HepG2 (cell line): ENCODE data around the gene ADAMTS12. TPM values are rescaled to one million over a fixed set of nuclear protein-coding genes. Genes with fewer than 3 reads are reported as not detected.

Experiments used
- ATAC-seq: fragments of 200-7000 bp; cut with Tn5 transposase; 3 replicates; pipeline ENCODE4 v1.9.1; 2020; ENCODE audit warnings: mild to moderate bottlenecking, moderate library complexity
- BruUV-seq: library from RNA; stranded (reverse); fragments of 400-500 nt; replicated peaks from 2 replicates; lab custom pipeline; 2021; lab: Mats Ljungman, UMichigan
- CTCF ChIA-PET: fragments of 300-600 bp; formaldehyde crosslinking; extraction: SDS; loops from one replicate; lab custom pipeline; 2021; ENCODE audit warnings: low total read pairs, inconsistent platforms, low intra/inter-chr PET ratio; lab: Yijun Ruan, JAX
- POLR2A ChIA-PET: fragments of 350-600 bp; sonication (Branson Sonifier 250); formaldehyde crosslinking; loops from one replicate; lab custom pipeline; 2020; ENCODE audit warnings: antibody characterized with exemption, inconsistent platforms; lab: Yijun Ruan, JAX
- DNase-seq: peaks from one replicate; pipeline ENCODE4 v3.0.0-alpha.2; 2015; ENCODE audit warnings: low spot score
- FAIRE-seq: peaks from 3 replicates; lab custom pipeline; 2011; peaks lifted over from hg19 to GRCh38; lab: Jason Lieb, UNC
- H2AFZ ChIP-seq: one replicate; pipeline ENCODE4 v1.6.1; 2011; ENCODE audit warnings: low read length, inconsistent platforms
- H3K27ac ChIP-seq: fragments of 300-600 bp; 3 replicates; pipeline ENCODE4 v1.8.0; 2011; ENCODE audit warnings: mixed run types, mild to moderate bottlenecking, mixed read lengths, low read length, inconsistent platforms; ENCODE audit not compliant: insufficient read depth; ENCODE audit errors: extremely low read length
- H3K27me3 ChIP-seq, 2 experiments: fragments of 200-600 bp in 1 of 2; 2 replicates in 1 of 2; 3 replicates in 1 of 2; pipeline versions ENCODE4 v1.6.0 to v1.8.0; 2011; ENCODE audit warnings: low read length in 2 of 2, mild to moderate bottlenecking in 2 of 2, moderate library complexity in 2 of 2, inconsistent platforms in 1 of 2; ENCODE audit not compliant: insufficient read depth in 2 of 2, control insufficient read depth in 1 of 2
- H3K36me3 ChIP-seq, 2 experiments: fragments of 200-600 bp in 1 of 2; replicated peaks in 1 of 2; 2 replicates in 1 of 2; 3 replicates in 1 of 2; pipeline versions ENCODE4 v1.5.1 to v1.8.0; 2011; ENCODE audit warnings: low read length in 2 of 2, inconsistent platforms in 1 of 2; ENCODE audit not compliant: insufficient read depth in 2 of 2, control insufficient read depth in 1 of 2
- H3K4me1 ChIP-seq: 2 replicates; pipeline ENCODE4 v1.5.1; 2012; ENCODE audit warnings: low read length, inconsistent platforms; ENCODE audit not compliant: insufficient read depth
- H3K4me2 ChIP-seq: 2 replicates; pipeline ENCODE4 v1.6.0; 2011; ENCODE audit warnings: low read depth, low read length, inconsistent platforms
- H3K4me3 ChIP-seq, 3 experiments: fragments of 200-600 bp in 1 of 3; sonication (generic), shearing (Covaris generic) in 1 of 3; replicated peaks in 1 of 3; 2 replicates each; pipeline ENCODE4 v1.5.1; 2011 to 2016; ENCODE audit warnings: low read length in 3 of 3, inconsistent platforms in 2 of 3, low read depth in 2 of 3, mild to moderate bottlenecking in 2 of 3, control low read depth in 1 of 3, mixed read lengths in 1 of 3; ENCODE audit not compliant: insufficient read depth in 1 of 3
- H3K79me2 ChIP-seq: one replicate; pipeline ENCODE4 v1.6.1; 2011; ENCODE audit warnings: low read length, inconsistent platforms; ENCODE audit not compliant: insufficient read depth
- H3K9ac ChIP-seq: 2 replicates; pipeline ENCODE4 v1.6.0; 2011; ENCODE audit warnings: mild to moderate bottlenecking, low read depth, low read length, inconsistent platforms; ENCODE audit not compliant: insufficient read depth
- H3K9me3 ChIP-seq: 2 replicates; pipeline ENCODE4 v1.5.1; 2012; ENCODE audit warnings: mild to moderate bottlenecking, low read length
- H4K20me1 ChIP-seq: 2 replicates; pipeline ENCODE4 v1.6.0; 2011; ENCODE audit warnings: inconsistent platforms, mild to moderate bottlenecking, low read length, moderate library complexity; ENCODE audit not compliant: insufficient read depth
- AGO2 ChIP-seq: fragments of 200-400 bp; formaldehyde crosslinking; optimal IDR thresholded peaks from 2 replicates; pipeline ENCODE3; 2017; ENCODE audit warnings: mild to moderate bottlenecking, low read depth, low read length, moderate library complexity
- CSRNP2 ChIP-seq: sonication (generic); formaldehyde crosslinking; conservative IDR thresholded peaks from 2 replicates; pipeline ENCODE4 v1.8.0; 2022; ENCODE audit warnings: low read depth, missing genetic modification reagents
- ELF1 ChIP-seq: sonication (generic); formaldehyde crosslinking; IDR thresholded peaks from 2 replicates; pipeline ENCODE4 v1.4.0; 2020; ENCODE audit warnings: missing genetic modification reagents
- HNF4A ChIP-seq: sonication (generic); formaldehyde crosslinking; IDR thresholded peaks from 2 replicates; pipeline ENCODE4 v1.4.0; 2020; ENCODE audit warnings: missing genetic modification reagents
- NFATC3 ChIP-seq: sonication (generic); formaldehyde crosslinking; IDR thresholded peaks from 2 replicates; pipeline ENCODE4 v1.5.1; 2020; ENCODE audit warnings: mild to moderate bottlenecking, missing genetic modification reagents
- POLR2AphosphoS2 ChIP-seq: IDR thresholded peaks from 2 replicates; pipeline ENCODE4 v1.6.1; 2011; ENCODE audit warnings: low read depth, low read length, improper control_type of control experiment
- RBM22 ChIP-seq: fragments of 200-400 bp; formaldehyde crosslinking; optimal IDR thresholded peaks from 2 replicates; pipeline ENCODE3; 2017; ENCODE audit warnings: mild to moderate bottlenecking, low read length, moderate library complexity
- SKI ChIP-seq: fragments of 450-650 bp; IDR thresholded peaks from one replicate; pipeline ENCODE4 v1.6.1; 2018; ENCODE audit warnings: mild to moderate bottlenecking; ENCODE audit not compliant: partially characterized antibody
- SMAD3 ChIP-seq: sonication (generic); formaldehyde crosslinking; IDR thresholded peaks from 2 replicates; pipeline ENCODE4 v1.4.0; 2020; ENCODE audit warnings: missing genetic modification reagents
- SPEN ChIP-seq: sonication (generic); formaldehyde crosslinking; IDR thresholded peaks from 2 replicates; pipeline ENCODE4 v1.5.1; 2020; ENCODE audit warnings: low read depth, mild to moderate bottlenecking, missing genetic modification reagents
- ZEB1 ChIP-seq: IDR thresholded peaks from 2 replicates; pipeline ENCODE4 v1.6.1; 2012; ENCODE audit warnings: mild to moderate bottlenecking, low read depth, inconsistent platforms; ENCODE audit not compliant: insufficient replicate concordance
- in situ Hi-C: cut with HindIII; loops from 2 replicates; pipeline ENCODE4 v1.10.0; 2017; ENCODE audit warnings: low pct_unique_long_range_greater_than_20kb; ENCODE audit not compliant: extremely low pct_ligation_motif_present
- intact Hi-C: fragments of 100-400 bp; cut with micrococcal nuclease; formaldehyde crosslinking; loops from one replicate; pipeline ENCODE4 v1.10.0; 2022; ENCODE audit not compliant: unreplicated experiment
- polyA plus RNA-seq, 8 experiments: library from polyadenylated mRNA; depleted of rRNA in 3 of 8; stranded (reverse) in 7 of 8; unstranded in 1 of 8; fragments of >200 nt; fragmentation: Illumina TruSeq in 4 of 8; extraction: Trizol in 4 of 8; gene quantifications; 2 replicates each; pipeline versions ENCODE4 v1.2.1 to v1.2.3, GENCODE V29; 2011 to 2016; ENCODE audit warnings: low read depth in 4 of 8, missing spikeins in 1 of 8, mixed read lengths in 1 of 8; ENCODE audit not compliant: insufficient read depth in 1 of 8
- total RNA-seq, 5 experiments: library from RNA; depleted of rRNA; stranded (reverse); fragments of >200 nt; fragmentation: Illumina TruSeq; extraction: Trizol; gene quantifications; 2 replicates each; pipeline ENCODE4 v1.2.3, GENCODE V29; 2016; ENCODE audit warnings: low read depth in 1 of 5
- TF ChIP-seq, protein P1 (sequence below): sonication (generic); formaldehyde crosslinking; IDR thresholded peaks from 2 replicates; pipeline ENCODE4 v1.4.0; 2020; ENCODE audit warnings: missing genetic modification reagents, borderline replicate concordance
- TF ChIP-seq, protein P2 (sequence below): sonication (generic); formaldehyde crosslinking; conservative IDR thresholded peaks from 2 replicates; pipeline ENCODE4 v1.4.0; 2020; ENCODE audit warnings: missing genetic modification reagents

Gene ADAMTS12
- total and polyA plus RNA-seq, 2 of the 13 experiments (the other 11 are each of a cell fraction or from before 2014, with no cell fraction given) = 0.03 TPM; not detected in 1

DNA sequence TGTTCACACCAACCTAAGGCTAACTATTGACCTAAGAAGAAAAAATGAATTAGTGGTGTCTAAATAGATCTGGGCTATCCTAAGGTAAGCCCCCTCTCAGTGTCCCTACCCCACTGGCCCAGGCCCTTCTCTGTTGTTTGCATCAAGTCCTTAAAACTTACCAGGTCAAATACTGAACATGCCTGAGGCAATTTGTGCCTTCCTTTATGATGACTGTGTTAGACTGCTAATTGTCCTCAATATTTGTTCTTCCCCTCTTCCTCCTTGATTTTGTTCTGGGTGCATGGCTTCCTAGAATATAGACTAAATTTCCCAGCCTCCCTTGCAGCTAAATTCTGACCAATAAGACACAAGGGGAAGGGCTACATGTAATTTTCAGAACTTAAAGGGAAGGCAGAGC is 199.9 kb downstream of the ADAMTS12 start:
- intact Hi-C loops (no loop called here), in situ Hi-C loops (no loop called here)
- Histone ChIP-seq H3K4me3 (no peak overlapping the region), H3K27me3 (no peaks in the 10 kb centered on the region), H3K9ac (no peak overlapping the region), H2AFZ (no peak overlapping the region), H4K20me1 (no peaks in the 10 kb centered on the region), H3K4me1 (no peaks in the 10 kb centered on the region), H3K27ac (no peak overlapping the region), H3K4me2 (no peak overlapping the region), H3K9me3 (peaks cover 7% of the 10 kb centered on the region; the same call in 1 of the 2 replicates), H3K36me3 (no peaks in the 10 kb centered on the region), H3K79me2 (no peaks in the 10 kb centered on the region)
- no peak for FAIRE-seq
- no peak for TF ChIP-seq CSRNP2 (CRISPR knock-in tag)
- TF ChIP-seq HNF4A (CRISPR knock-in tag) = no peak
- TF ChIP-seq ZEB1 = no peak
- TF ChIP-seq, protein P1, sequence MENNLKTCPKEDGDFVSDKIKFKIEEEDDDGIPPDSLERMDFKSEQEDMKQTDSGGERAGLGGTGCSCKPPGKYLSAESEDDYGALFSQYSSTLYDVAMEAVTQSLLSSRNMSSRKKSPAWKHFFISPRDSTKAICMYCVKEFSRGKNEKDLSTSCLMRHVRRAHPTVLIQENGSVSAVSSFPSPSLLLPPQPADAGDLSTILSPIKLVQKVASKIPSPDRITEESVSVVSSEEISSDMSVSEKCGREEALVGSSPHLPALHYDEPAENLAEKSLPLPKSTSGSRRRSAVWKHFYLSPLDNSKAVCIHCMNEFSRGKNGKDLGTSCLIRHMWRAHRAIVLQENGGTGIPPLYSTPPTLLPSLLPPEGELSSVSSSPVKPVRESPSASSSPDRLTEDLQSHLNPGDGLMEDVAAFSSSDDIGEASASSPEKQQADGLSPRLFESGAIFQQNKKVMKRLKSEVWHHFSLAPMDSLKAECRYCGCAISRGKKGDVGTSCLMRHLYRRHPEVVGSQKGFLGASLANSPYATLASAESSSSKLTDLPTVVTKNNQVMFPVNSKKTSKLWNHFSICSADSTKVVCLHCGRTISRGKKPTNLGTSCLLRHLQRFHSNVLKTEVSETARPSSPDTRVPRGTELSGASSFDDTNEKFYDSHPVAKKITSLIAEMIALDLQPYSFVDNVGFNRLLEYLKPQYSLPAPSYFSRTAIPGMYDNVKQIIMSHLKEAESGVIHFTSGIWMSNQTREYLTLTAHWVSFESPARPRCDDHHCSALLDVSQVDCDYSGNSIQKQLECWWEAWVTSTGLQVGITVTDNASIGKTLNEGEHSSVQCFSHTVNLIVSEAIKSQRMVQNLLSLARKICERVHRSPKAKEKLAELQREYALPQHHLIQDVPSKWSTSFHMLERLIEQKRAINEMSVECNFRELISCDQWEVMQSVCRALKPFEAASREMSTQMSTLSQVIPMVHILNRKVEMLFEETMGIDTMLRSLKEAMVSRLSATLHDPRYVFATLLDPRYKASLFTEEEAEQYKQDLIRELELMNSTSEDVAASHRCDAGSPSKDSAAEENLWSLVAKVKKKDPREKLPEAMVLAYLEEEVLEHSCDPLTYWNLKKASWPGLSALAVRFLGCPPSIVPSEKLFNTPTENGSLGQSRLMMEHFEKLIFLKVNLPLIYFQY (CRISPR knock-in tag) = no peak
- TF ChIP-seq ELF1 (CRISPR knock-in tag) = no peak
- TF ChIP-seq SKI = no peak
- TF ChIP-seq NFATC3 = no peak
- TF ChIP-seq POLR2AphosphoS2 = no peak
- TF ChIP-seq SPEN (CRISPR knock-in tag) = no peak
- TF ChIP-seq, protein P2, sequence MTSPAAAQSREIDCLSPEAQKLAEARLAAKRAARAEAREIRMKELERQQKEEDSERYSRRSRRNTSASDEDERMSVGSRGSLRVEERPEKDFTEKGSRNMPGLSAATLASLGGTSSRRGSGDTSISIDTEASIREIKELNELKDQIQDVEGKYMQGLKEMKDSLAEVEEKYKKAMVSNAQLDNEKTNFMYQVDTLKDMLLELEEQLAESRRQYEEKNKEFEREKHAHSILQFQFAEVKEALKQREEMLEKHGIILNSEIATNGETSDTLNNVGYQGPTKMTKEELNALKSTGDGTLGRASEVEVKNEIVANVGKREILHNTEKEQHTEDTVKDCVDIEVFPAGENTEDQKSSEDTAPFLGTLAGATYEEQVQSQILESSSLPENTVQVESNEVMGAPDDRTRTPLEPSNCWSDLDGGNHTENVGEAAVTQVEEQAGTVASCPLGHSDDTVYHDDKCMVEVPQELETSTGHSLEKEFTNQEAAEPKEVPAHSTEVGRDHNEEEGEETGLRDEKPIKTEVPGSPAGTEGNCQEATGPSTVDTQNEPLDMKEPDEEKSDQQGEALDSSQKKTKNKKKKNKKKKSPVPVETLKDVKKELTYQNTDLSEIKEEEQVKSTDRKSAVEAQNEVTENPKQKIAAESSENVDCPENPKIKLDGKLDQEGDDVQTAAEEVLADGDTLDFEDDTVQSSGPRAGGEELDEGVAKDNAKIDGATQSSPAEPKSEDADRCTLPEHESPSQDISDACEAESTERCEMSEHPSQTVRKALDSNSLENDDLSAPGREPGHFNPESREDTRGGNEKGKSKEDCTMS (CRISPR knock-in tag) = no peak
- no peak for TF ChIP-seq RBM22
- no peak for TF ChIP-seq SMAD3 (CRISPR knock-in tag)
- no peak for TF ChIP-seq AGO2
- ChIA-PET POLR2A (no interaction called here), CTCF (no interaction called here)
- no peak for ATAC-seq
- DNase-seq = no peak
- BruUV-seq = no TSS peak
